Osteocyte (in vitro differentiated cells): ENCODE data around the gene HSPA2. TPM values are rescaled to one million over a fixed set of nuclear protein-coding genes. Genes with fewer than 3 reads are reported as not detected.

Source experiments
- DNase-seq: peaks from one replicate; pipeline ENCODE4 v3.0.0; 2021; ENCODE audit warnings: mixed read lengths; ENCODE audit not compliant: unreplicated experiment; ENCODE audit errors: extremely low spot score
- H3K27ac Mint-ChIP-seq: one replicate; pipeline ENCODE4 v1.8.0; 2021; ENCODE audit warnings: mild to moderate bottlenecking, mixed read lengths; ENCODE audit not compliant: unreplicated experiment
- H3K27me3 Mint-ChIP-seq: one replicate; pipeline ENCODE4 v1.8.0; 2021; ENCODE audit warnings: mixed read lengths; ENCODE audit not compliant: unreplicated experiment
- H3K36me3 Mint-ChIP-seq: one replicate; pipeline ENCODE4 v1.8.0; 2021; ENCODE audit warnings: mixed read lengths; ENCODE audit not compliant: unreplicated experiment
- H3K4me1 Mint-ChIP-seq: one replicate; pipeline ENCODE4 v1.8.0; 2021; ENCODE audit warnings: mixed read lengths; ENCODE audit not compliant: unreplicated experiment
- H3K4me3 Mint-ChIP-seq: one replicate; pipeline ENCODE4 v1.8.0; 2021; ENCODE audit warnings: mild to moderate bottlenecking, moderate library complexity, mixed read lengths; ENCODE audit not compliant: unreplicated experiment
- H3K9me3 Mint-ChIP-seq: one replicate; pipeline ENCODE4 v1.8.0; 2021; ENCODE audit warnings: mixed read lengths; ENCODE audit not compliant: unreplicated experiment
- total RNA-seq: library from RNA; stranded (reverse); gene quantifications from 2 replicates; pipeline ENCODE4 v1.2.1, GENCODE V29; 2021
- TF ChIP-seq, protein P1 (sequence below): fragments of 200-600 bp; sonication (generic); IDR thresholded peaks from 2 replicates; pipeline ENCODE4 v1.5.0; 2021; ENCODE audit warnings: antibody characterized with exemption, mild to moderate bottlenecking, moderate library complexity

The HSPA2 gene
- total RNA-seq, 1 donor from 2014 or later, result 2.1 TPM

DNA sequence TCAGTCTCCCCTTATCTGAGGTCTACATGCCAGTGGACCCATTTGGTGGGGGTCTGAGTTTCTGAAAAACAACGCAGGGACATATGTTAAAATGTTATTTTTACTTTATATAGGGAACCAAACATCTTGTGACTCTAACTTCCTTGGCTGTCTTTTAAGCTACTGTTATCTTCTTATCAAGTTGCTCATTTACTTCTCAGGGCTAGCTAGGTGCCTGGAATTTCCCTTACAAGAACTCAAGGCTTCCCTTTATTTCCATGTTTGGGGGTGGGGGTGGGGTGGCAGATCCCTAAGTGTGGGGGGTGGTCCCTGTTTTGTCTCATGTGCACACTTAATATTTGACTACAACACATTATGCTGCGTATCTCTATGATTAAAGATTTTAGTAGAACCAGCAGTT, 40.8 kb downstream of the HSPA2 start:
- no peaks in the 10 kb centered on the region for H3K36me3 Mint-ChIP-seq
- H3K9me3 Mint-ChIP-seq, result no peaks in the 10 kb centered on the region
- peak; percentile 2 for DNase-seq
- H3K27ac Mint-ChIP-seq, result no peak overlapping the region
- no peaks in the 10 kb centered on the region for H3K27me3 Mint-ChIP-seq
- H3K4me1 Mint-ChIP-seq, result no peaks in the 10 kb centered on the region
- H3K4me3 Mint-ChIP-seq, result no peak overlapping the region
- TF ChIP-seq, protein P1, sequence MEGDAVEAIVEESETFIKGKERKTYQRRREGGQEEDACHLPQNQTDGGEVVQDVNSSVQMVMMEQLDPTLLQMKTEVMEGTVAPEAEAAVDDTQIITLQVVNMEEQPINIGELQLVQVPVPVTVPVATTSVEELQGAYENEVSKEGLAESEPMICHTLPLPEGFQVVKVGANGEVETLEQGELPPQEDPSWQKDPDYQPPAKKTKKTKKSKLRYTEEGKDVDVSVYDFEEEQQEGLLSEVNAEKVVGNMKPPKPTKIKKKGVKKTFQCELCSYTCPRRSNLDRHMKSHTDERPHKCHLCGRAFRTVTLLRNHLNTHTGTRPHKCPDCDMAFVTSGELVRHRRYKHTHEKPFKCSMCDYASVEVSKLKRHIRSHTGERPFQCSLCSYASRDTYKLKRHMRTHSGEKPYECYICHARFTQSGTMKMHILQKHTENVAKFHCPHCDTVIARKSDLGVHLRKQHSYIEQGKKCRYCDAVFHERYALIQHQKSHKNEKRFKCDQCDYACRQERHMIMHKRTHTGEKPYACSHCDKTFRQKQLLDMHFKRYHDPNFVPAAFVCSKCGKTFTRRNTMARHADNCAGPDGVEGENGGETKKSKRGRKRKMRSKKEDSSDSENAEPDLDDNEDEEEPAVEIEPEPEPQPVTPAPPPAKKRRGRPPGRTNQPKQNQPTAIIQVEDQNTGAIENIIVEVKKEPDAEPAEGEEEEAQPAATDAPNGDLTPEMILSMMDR, result no peak

DNA sequence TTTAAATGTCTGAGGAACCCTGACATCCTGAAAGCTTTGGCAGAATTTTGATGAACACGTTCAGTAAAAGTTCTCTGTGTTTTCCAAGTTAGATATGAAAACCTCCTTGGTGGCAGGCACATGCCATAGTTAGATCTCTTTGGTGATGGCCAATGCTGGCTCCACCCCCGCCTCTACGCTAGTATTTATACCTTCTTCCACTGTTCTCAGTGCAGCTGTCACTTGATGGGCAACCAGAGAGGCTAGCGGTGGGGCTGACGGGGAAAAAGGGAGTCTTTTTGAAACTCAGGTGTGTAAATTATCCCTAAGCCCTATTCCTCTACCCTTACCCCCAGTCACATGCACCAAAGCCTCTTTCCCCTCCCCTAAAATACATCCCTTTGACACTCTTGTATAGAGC, 41.3 kb downstream of the HSPA2 start:
- H3K9me3 Mint-ChIP-seq, result no peaks in the 10 kb centered on the region
- DNase-seq, result peak; percentile 54
- no peaks in the 10 kb centered on the region for H3K36me3 Mint-ChIP-seq
- no peaks in the 10 kb centered on the region for H3K4me1 Mint-ChIP-seq
- no peak overlapping the region for H3K4me3 Mint-ChIP-seq
- TF ChIP-seq, protein P1, result no peak
- H3K27ac Mint-ChIP-seq, result no peak overlapping the region
- no peaks in the 10 kb centered on the region for H3K27me3 Mint-ChIP-seq

DNA sequence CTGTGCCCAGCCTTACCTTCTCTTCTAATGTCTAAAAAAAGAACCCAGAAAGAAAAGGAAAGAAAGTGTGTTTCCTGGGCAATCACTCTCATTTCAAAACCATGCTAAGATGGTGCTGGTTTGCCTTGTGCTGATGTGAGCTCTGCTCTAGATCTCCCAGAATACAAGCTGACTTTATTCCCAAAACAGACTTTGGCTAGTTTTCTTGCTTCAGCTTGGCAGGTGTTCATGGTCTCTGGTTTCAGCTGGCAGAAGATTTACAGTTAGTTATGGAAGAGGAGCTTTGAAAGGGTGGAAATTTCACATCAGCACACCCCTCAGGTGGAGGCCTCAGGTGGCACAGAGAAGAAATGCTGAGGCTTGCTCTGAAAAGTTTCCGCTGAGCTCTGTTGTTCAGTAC, 43.6 kb downstream of the HSPA2 start:
- Mint-ChIP-seq H3K4me1 (no peaks in the 10 kb centered on the region), H3K4me3 (no peak overlapping the region), H3K27ac (no peak overlapping the region), H3K9me3 (no peaks in the 10 kb centered on the region), H3K36me3 (no peaks in the 10 kb centered on the region), H3K27me3 (no peaks in the 10 kb centered on the region)
- DNase-seq, result peak; percentile 19
- TF ChIP-seq, protein P1, result no peak

DNA sequence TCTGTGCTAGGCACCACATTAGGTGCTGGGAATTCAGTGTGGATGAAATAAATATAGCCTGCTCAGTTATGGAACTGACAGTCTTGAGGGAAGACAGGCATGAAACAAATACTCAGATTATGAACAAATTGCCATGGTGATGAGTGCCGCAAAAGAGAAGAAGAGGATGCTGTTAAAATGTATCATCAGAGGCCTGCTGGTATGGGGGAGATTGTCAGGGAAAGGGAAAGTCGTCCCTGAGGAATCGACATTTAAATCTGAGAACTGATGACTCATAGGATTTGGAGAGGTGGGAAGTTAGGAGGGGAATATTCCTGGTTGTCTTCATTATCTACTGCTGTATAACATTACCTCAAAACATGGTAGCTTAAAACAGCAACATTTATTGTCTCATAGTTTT, 51.3 kb downstream of the HSPA2 start:
- no peak overlapping the region for H3K27ac Mint-ChIP-seq
- H3K4me1 Mint-ChIP-seq, result peaks cover 18% of the 10 kb centered on the region
- DNase-seq, result no peak
- TF ChIP-seq, protein P1, result no peak
- no peak overlapping the region for H3K4me3 Mint-ChIP-seq
- no peaks in the 10 kb centered on the region for H3K27me3 Mint-ChIP-seq
- H3K36me3 Mint-ChIP-seq, result no peaks in the 10 kb centered on the region
- peaks cover 12% of the 10 kb centered on the region for H3K9me3 Mint-ChIP-seq

Other genes with a start within 250 kb of the HSPA2 start
- 0.16 and 0.18 TPM in 2 replicates for gene ESR2, start 246.4 kb upstream of the HSPA2 start, total RNA-seq
- gene MTHFD1, start 152.4 kb upstream of the HSPA2 start, total RNA-seq, result 77.8 and 79.3 TPM in 2 replicates
- gene AKAP5, start 75.2 kb upstream of the HSPA2 start, total RNA-seq, result 3.4 and 3.6 TPM in 2 replicates
- 9.4 and 10.9 TPM in 2 replicates for gene ZBTB25, start 36.9 kb upstream of the HSPA2 start, total RNA-seq
- 62.9 and 67.0 TPM in 2 replicates for gene ZBTB1, start 36.0 kb upstream of the HSPA2 start, total RNA-seq
- 1.3 and 2.1 TPM in 2 replicates for gene PPP1R36, start 9.2 kb downstream of the HSPA2 start, total RNA-seq
- gene PLEKHG3, start 163.7 kb downstream of the HSPA2 start, total RNA-seq, result 96.3 and 98.3 TPM in 2 replicates